ENCODE measurements around the gene BLTP3B.

Gene BLTP3B

GRCh38 chr12:100114574-100114973 is 28.1 kb downstream of the BLTP3B start:
- H3K4me3 ChIP-seq (ENCODE audit: low read length), result no peak overlapping the region
- DNase-seq (ENCODE audit: low read depth), result no peak
- no peak for TF ChIP-seq CTCF (conservative IDR thresholded peaks at IDR 0.05; ENCODE audit: low read depth, low read length)

GRCh38 chr12:100110276-100110675 is 32.4 kb downstream of the BLTP3B start:
- H3K4me3 ChIP-seq (ENCODE audit: low read length), result no peak overlapping the region
- TF ChIP-seq CTCF (conservative IDR thresholded peaks at IDR 0.05; ENCODE audit: low read depth, low read length), result no peak
- DNase-seq (ENCODE audit: low read depth), result no peak

GRCh38 chr12:100106861-100107260 is 35.8 kb downstream of the BLTP3B start:
- DNase-seq (ENCODE audit: low read depth), result no peak
- H3K4me3 ChIP-seq (ENCODE audit: low read length), result no peak overlapping the region
- no peak for TF ChIP-seq CTCF (conservative IDR thresholded peaks at IDR 0.05; ENCODE audit: low read depth, low read length)

GRCh38 chr12:100105661-100106060 is 37.0 kb downstream of the BLTP3B start:
- no peak for TF ChIP-seq CTCF (conservative IDR thresholded peaks at IDR 0.05; ENCODE audit: low read depth, low read length)
- no peak for DNase-seq (ENCODE audit: low read depth)
- no peak overlapping the region for H3K4me3 ChIP-seq (ENCODE audit: low read length)

- H3K4me3 ChIP-seq (ENCODE audit: low read length), result no peak overlapping the region
- DNase-seq (ENCODE audit: low read depth), result no peak
- no peak for TF ChIP-seq CTCF (conservative IDR thresholded peaks at IDR 0.05; ENCODE audit: low read depth, low read length)
Measured at GRCh38 chr12:100101000-100101399, 41.7 kb downstream of the BLTP3B start.

All from retinal pigment epithelial cell (primary cell).